ENCODE results near the gene P4HA1.
"Not testable (repeated sequence)": the region's sequence is repeated elsewhere in the genome, so short reads cannot be mapped to it uniquely, and the experiment has no call there.

Gene P4HA1

DNA sequence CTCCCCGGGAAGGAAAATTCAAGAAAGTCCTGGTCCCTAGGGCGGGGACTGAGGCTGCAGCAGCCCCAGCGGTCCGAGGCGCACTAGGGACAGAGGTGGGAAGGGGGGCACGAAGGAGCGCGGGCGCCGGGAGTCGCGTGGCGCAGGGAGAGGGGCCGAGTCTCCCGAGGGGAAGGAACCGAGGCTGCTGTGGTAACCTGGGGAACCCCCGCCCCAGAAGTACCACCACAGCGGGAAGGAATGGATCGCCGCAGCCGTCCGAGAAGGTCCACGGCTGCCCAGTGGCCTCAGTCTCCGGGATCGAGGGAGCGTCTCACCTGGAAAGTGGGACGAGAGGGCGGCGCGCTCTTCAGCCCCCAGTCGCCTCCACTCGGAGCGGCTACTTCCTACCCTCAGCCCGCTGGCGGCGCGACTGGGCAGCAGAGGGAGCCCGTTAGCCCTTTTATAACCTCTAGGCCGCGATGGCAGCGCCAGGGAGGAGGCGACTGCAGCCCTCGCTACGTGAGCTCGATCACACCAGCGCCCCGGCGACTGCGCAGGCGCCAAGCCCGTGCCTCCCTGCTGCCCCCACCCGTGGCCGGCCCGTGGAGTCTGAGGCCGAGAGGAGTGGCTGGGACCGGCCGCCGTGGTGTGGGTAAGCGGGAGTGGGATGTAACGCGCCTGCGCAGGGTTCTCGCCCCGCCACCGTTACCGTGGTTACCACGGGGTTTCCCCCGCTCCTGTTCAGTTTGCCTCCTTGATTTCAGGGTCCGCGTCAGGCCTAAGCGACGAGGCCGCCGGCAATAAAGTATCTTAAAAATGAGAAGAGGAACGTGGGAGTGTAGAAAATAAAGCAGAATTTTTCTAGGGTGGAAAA is at the start of gene P4HA1:
TSS of gene P4HA1 (minus strand) at position 418 of the 856 bp plus-strand sequence. CDS start 21,983 bp downstream, outside the sequence.
- peak; percentile 99 for DNase-seq

DNA sequence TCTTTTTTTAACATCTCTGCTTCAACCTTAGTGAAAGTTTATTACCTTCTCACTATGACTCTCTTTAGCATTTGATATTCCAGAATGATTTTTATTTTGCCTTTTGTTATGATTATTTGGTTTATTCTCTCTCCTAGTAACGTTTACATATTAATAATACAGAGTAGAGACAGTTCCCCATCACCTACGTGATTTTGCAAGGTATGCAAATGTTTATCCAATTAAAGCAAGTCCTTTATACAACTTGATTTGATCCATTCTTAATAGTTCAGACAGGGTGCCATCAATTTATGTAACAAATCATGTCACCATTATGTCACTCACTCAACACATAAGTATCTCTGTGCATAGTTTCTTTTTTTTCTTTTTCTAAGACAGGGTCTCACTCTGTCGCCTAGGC is 44.9 kb upstream of the P4HA1 start:
- no peak for DNase-seq

DNA sequence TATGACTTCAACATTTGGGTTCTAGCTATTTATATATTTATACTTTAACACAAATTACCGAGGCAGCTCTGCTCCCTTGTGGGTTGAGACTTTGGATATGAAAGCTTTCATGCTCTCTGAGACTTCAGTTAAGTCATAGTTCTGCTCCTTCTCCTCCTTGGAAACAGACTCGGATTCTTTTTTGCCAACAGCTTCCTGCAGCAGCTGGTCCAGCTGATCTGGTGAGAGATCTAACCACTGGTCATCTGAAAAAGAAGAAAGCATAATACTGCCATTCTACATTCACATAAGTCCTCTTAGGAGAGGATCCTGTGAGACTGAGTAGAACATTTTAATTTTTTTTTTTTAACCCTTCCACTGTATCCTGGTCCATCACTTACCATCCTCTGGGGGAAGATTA is 42.6 kb upstream of the P4HA1 start:
- no peak for DNase-seq

DNA sequence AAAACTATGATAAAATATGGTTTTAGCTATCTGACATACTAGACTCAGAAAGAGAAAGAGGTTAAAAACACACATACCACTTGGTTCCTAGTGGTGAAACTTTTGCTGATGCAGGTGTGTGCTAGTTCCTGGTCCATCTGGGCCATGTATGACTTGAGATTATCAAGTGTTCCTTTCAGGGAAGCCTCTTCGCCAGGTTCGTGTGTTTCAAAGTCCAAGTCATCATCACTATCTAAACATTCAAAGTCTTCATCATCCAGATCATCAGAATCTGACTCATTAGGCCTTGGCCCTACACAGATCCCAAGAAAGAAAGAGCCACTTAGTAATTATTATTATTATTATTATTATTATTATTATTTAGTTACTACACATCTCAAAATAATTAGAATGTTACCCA is 40.0 kb upstream of the P4HA1 start:
- DNase-seq = no peak

DNA sequence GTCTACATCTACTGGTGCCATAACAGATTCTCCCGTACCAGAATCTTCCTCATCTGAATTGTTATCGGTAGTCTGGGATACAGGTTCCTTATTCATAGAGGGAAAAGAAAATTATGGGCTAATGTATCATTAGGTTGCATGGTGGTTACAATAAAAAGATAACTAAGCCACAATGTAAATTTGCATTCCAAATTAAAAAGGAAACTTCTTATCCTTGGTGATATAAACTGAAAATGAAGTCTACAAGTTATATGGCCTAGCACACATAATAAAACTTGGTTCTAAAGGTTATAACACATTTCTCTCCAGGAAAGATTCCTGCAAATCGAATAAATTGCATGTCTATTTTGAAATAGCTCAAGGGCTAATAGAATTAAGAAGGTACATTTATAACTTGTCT is 38.1 kb upstream of the P4HA1 start:
- no peak for DNase-seq

DNA sequence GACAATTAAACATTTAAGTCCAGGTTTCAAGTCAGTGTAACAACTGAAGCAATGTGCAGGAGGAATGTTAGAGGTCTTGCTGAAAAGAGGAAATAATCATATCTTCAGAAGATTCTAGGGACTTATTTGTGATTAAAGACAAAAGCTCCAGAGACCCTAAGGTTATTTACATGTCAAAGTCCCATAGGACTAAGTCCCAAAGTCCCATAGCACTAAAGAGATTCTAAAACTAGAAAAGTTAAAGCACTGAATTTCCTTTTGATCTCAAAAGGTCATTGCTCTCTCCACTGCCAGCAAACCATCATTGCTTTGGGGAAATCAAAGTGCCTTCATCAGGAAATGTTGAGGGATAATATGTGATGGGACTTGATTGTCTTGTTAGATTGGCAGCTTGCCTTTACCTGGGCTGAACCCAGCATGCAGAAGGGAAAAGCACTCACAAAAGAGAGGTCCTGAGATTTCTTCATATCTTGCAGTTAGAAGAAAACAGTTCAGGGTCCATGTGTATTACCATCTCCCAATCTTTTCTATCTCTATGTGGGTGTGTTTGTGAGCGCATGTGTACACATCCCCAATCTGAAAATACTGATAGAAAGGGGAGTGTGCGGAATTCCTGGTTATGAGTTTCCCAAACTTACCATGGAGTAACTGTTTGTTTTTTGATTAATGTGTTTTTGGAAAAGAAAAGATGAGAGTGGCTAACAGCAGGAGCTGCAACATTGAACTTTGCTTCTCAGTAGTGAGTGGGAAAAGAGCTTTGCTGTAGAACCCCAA is 35.4 kb upstream of the P4HA1 start:
- no peak for DNase-seq

DNA sequence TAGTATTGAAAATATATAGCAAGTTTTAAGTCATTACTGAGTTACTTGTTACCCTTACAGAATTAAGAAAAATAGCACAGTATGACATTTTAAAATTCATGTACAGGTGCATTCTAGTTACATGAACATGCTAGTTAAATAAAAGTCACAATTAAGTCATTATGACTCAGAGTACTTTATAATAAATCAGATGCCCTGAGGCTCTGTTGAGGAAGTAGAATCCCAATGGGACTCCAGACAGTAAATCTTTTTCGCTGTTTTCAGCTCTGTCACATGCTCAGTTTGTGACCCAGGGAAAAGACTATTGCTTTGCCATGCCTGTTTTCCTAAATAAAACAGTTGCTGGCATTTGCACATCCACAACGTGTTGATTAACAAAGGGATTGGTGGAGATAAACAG is 34.6 kb upstream of the P4HA1 start:
- DNase-seq = no peak

DNA sequence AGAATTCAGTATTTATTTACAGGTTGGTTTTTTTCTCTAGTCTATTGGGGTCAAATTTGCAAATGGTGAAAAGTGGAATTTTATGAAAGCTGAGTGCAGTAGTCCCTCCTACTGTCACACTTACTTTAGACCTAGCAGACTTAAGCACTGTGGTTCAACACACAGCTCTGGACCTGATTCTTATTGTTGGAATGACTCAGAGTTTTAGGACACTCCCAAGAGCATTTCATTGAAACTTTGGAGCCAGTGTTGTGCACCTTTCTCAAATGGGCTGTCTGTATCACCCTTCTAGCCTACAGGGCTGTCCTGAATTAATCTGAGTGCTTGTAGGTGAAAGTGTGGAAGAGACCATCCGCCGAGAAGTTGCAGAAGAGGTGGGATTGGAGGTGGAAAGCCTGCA is 29.7 kb upstream of the P4HA1 start:
- DNase-seq = no peak

DNA sequence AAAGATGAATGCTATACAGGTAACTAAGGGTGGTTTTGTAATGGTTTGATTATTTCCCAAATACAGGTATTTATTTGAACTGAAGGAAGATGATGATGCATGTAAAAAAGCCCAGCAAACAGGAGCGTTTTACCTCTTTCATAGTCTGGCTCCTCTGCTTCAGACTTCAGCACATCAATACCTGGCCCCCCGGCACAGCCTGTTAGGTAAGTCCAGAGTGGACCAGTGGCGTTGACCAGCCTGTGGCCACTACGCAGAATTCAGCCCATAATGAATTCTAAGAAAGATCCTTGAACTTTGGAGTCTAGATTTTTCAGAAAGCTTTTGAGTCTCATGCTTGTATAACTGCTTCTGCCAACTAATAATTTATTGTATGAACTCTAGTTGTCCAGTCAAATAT is 23.3 kb upstream of the P4HA1 start:
- DNase-seq = no peak

DNA sequence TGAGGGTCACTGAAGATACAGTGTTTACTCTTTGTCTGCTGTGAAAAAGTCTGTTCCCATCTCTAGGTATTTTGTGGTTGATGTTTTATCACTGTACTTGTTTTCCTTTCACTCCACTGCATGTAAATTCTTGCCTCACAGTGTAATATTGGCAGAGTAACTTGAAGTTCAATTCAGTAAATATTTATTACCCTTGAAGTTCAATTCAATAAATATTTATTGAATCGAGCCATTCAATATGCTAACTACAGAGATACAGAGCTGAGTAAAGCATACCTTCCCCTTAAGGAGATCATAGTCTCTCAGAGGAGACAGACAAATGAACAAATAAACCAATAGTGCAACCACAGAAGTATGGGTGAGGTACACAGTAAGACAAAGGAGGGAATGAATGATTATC is 22.8 kb upstream of the P4HA1 start:
- DNase-seq = no peak

DNA sequence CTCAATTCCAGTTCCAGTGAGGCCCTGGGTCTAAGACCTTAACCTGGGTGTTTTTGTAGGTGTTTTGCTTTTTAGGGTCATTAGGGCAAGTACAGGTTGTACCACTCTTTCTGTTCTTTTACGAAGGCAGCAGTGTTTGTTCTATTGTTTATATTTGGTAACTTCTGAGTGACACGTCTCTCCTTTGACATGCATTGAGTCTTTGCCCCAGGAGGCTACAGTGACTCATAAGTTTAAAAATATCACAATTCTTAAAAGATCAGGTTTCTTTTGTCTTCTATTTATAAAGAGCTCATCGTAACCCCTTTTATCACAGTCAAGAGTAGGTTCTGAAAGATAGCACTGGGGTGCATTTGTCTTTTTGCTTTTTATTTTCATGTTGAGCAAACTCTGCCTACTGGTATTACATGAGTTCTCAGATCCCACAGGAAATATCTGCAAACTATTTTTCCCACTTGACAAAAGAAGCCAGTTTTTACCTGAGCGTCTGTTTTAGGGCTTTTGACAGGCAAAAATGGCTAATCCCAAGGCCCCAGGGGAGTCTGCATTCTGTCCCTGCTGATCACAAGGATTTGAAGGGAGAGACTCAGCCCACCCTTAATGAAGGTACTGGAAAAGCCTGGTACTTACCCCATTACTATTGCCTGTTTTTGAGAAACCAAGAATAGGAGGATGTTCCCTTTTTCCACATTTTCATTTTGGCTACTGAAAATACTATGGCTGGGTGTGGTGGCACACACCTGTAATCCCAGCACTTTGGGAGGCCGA is 21.5 kb upstream of the P4HA1 start:
- DNase-seq = no peak

DNA sequence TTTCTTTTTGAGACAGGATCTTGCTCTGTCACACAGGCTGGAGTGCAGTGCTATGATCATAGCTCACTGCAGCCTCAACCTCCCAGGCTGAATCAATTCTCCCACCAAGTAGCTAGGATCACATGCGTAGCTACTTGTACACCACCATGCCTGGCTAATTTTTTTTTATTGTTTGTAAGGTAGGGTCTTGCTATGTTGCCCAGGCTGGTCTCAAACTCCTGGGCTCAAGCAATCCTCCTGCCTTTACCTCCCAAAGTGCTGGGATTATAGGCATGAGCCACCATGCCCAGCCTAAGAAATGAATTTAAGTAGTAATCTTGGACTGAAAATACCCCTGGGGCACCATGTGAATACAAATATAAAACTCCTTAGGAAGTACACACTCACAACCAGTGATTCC is 19.4 kb upstream of the P4HA1 start:
- no peak for DNase-seq

DNA sequence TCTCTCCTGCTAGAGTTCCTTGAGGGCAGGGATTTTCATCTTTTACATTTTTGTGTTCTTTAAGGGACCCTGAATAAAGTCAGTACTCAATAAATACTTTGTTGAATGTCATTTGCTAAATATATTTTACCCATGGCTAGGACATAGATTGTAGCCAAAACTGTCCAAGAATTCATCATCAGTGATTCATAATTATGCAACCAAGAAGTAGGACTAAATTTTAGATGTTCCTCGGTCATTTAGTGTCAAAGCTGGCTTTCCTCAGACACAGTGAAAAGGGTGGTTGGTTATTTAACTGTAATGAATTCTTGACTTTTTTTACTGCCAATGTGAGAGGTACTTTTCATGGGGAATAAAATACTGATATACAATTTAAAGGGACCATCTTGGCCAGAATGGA is 16.9 kb upstream of the P4HA1 start:
- DNase-seq = no peak

DNA sequence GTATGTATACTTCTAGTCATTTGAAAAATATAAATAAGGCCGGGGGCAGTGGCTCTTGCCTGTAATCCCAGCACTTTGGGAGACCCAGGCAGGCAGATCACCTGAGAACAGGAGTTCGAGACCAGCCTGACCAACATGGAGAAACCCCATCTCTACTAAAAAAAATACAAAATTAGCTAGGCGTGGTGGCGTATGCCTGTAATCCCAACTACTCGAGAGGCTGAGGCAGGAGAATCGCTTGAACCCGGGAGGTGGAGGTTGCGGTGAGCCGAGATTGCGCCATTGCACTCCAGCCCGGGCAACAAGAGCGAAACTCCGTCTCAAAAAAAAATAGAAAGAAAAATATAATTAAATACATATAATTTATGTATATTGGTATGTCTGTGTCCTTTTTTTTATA is 15.4 kb upstream of the P4HA1 start:
- not testable (repeated sequence) for DNase-seq

DNA sequence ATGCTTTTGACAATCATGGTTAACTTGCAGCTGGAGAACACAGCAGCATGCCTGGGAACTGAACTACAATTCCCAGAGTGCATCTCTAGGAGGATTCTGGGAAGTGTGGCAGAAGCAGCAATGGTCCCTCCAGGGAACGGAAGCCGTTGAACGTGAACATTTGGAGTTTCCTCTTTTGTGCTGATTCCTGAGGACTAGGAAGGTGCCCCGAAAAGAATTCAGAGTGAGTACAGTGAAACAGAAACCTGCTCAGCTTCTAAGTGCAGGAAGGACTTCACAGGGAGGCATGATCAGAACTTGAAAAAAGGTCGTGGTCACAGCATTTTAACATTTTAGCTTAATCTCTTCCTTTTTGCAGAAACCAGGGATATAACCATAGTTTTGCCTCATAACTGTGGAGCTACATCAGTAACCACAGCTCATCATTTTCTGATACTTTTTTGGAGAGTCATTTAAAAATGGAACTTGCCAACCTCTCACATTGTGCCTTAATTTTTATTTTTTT is 13.7 kb upstream of the P4HA1 start, which contains the start of gene NUDT13:
TSS of gene NUDT13 (plus strand) at position 111 of the 505 bp plus-strand sequence. CDS start 3,911 bp downstream, outside the sequence.
- peak; percentile 93 for DNase-seq

DNA sequence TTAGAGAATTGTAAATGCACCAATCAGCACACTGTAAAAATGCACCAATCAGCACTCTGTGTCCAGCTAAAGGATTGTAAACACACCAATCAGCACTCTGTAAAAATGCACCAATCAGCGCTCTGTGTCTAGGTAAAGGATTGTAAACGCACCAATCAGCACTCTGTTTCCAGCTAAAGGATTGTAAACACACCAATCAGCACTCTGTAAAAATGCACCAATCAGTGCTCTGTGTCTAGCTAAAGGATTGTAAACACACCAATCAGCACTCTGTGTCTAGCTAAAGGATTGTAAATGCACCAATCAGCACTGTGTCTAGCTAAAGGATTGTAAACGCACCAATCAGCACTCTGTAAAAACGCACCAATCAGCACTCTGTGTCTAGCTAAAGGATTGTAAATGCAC is 12.6 kb upstream of the P4HA1 start:
- DNase-seq = not testable (repeated sequence)

DNA sequence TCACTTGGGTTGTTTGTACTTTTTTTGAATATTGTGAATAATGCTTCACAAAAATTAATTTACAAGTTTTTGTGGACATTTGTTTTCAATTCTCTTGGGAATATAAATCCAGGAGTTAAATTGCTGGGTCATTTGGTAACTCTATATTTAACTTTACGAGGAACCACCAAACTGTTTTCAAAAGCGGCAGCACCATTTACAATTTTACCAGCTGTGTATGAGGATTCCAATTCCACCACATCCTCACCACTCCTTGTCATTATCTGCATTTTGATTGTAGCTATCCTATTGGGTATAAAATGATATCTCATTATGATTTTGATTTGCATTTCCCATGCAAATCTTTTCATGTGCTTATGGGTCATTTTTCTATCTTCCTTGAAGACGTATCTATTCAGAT is 9.6 kb upstream of the P4HA1 start:
- no peak for DNase-seq

DNA sequence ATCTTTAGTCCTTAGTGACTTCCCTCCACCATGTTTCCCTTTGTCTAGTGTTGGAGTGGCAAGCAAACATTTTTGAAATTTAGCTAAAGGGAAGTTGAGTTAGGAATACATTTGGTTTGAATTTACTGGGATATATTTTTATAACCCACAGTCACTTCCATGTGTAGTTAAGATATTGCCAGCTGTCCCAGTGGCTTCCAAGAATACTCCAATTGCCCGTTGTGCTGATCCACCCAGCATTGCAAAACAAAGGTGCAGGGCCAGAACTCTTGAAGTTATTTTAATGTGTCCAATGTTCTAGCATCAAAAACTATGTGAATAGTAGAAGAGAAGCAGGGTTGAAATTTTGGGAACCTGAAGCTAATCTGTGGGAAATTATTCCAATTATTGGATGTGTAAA is 2.5 kb upstream of the P4HA1 start:
- no peak for DNase-seq

DNA sequence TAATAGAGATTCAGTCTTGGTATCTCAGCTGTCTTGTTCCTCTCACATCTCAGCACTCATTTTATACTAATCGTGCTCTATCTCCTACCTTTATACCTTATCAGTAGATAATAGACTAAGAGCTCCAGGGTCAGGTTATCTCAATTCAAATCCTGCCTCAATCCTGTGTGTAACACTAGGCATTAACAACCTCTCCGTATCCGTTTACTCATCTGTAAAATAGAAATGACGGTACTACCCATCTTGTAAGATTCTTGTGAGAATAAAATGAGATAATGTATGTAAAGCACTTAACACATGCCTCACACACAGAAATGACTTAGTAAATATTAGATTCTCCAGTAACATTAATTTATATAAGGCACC is 622 bp upstream of the P4HA1 start:
- DNase-seq = no peak

DNA sequence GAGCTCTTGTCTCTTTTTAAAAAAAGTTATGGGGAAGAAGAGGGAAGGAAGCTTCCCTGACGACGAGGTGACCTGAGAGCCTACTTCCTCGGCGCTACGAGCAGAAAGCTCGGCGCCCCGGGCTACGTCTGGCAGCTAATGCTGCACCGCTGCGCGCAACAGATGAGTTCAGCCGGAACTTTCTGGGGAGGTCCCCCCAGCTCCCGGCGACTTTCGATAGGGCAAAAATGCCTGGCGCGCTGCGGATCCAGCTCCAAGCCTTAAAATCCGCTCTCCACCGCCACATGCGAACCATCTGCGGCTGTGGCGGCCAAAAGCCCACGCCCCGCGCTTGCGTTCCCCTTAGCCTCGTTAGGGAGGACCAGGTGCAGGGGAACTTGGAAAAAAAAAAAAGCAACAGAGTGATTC is 621 bp downstream of the P4HA1 start:
- DNase-seq = peak; percentile 90

DNA sequence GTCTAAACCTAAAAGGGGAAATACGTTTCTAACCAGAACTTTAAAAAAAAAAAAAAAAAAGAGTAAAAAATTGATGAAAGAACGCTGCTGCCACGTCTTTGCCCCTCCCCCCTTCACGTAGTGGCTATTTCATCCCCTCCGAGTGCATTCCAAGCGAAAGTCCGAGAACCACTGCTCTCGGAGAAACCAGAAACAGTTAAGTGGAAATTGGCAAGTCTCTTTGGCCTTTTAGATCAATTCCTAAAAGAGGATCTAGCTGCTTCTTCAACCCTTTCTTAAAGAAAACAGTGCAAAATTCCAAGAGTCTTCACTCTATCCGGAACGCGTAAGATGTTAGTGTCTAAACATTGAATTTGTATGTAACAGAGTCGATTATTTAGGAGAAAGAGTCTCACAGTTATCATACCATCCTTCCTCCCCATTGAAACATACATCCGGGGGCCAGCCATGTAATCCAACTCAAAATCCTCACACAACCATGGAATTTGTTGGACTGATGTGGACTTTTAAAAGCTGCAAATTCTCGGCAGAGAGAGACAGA is 1.1 kb downstream of the P4HA1 start:
- DNase-seq = peak; percentile 75

DNA sequence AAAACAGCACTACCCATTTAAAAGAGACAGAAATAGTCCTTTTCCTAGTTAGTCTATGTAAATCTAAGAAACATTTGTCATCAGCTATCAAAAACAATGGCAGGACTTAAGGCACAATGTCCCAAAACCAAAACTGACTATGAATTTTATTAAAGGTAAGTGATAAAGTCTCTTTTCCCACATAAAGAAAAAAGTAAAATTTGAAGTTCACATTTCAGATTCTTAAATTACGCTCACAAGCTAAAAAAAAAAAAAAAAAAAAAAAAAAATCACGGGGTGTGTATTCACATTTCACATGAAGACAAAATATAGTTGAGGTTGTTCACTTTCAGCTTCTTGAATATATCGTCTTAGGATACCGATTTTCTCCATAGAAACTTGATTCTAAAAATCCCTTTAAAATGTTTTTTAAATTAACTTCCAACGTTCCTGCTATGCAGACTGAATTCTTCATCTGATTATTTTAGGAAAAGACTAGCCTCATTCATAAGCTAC is 1.6 kb downstream of the P4HA1 start:
- DNase-seq = no peak
